Fibroblast of mammary gland (primary cell): ENCODE data around the gene CADM1.

Experiments used
- DNase-seq: peaks from one replicate; pipeline ENCODE4 v3.0.0-alpha.2; 2010; ENCODE audit warnings: low read depth
- H3K4me3 ChIP-seq: 2 replicates; pipeline ENCODE4 v1.5.1; 2011; ENCODE audit warnings: low read depth, mild to moderate bottlenecking, low read length, moderate library complexity; ENCODE audit not compliant: control insufficient read depth
- TF ChIP-seq, protein P1 (sequence below): conservative IDR thresholded peaks from 2 replicates; pipeline ENCODE4 v1.5.1; 2011; ENCODE audit warnings: low read depth, low read length, inconsistent platforms; ENCODE audit not compliant: control insufficient read depth, insufficient read depth

CADM1 gene

DNA sequence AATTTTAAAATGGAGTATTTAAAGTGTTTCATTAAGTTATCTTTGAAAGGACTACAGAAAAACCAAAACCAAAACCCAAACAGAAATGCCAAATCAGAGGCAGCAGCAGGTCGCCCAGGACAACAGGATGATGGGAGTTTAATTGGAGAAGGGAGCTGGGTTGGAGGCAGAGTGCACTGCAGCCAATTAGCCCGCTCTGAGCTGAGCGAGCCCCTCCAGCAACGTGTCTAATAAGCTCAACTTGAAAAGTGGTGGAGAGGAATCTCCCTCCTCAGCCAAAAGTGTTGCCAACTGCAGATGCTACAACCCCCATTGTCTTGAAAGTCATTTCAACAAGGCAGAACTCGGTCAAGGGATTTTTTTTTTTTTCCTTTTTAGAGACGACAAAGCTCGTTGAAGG is 323.9 kb downstream of the CADM1 start:
- DNase-seq: no peak
- TF ChIP-seq, protein P1, sequence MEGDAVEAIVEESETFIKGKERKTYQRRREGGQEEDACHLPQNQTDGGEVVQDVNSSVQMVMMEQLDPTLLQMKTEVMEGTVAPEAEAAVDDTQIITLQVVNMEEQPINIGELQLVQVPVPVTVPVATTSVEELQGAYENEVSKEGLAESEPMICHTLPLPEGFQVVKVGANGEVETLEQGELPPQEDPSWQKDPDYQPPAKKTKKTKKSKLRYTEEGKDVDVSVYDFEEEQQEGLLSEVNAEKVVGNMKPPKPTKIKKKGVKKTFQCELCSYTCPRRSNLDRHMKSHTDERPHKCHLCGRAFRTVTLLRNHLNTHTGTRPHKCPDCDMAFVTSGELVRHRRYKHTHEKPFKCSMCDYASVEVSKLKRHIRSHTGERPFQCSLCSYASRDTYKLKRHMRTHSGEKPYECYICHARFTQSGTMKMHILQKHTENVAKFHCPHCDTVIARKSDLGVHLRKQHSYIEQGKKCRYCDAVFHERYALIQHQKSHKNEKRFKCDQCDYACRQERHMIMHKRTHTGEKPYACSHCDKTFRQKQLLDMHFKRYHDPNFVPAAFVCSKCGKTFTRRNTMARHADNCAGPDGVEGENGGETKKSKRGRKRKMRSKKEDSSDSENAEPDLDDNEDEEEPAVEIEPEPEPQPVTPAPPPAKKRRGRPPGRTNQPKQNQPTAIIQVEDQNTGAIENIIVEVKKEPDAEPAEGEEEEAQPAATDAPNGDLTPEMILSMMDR: no peak
- H3K4me3 ChIP-seq: no peak overlapping the region

DNA sequence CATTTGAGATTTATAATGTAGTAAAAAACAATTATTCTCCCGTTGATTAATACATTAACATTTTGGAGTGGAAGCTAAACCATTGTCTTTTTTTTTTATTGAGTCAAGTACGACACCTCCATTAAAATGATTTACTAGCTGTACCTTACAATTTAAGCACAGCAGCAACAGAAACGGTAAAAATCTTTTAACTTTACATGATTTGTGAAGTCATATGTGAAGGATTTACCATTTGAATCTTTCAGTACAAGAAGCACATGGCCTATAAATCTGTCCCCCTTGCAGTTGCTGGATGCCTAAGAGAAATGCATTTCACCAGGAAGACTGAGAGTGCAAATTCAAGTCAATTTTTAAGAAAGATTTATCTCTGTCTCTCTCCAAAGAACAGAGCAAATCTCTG is 324.6 kb downstream of the CADM1 start:
- TF ChIP-seq, protein P1: no peak
- H3K4me3 ChIP-seq: no peak overlapping the region
- DNase-seq: no peak

- no peak for DNase-seq
Observed at GRCh38 chr11:115178705-115179104, 325.5 kb downstream of the CADM1 start.

GRCh38 chr11:115173136-115173535 is 331.1 kb downstream of the CADM1 start:
- DNase-seq: no peak
- TF ChIP-seq, protein P1: no peak
- H3K4me3 ChIP-seq: no peak overlapping the region

More at GRCh38 chr11:115178705-115179104, 325.5 kb downstream of the CADM1 start:
- H3K4me3 ChIP-seq: no peak overlapping the region
- TF ChIP-seq, protein P1: no peak

GRCh38 chr11:115170133-115170815 is 333.9 kb downstream of the CADM1 start:
- TF ChIP-seq, protein P1: peak; percentile 59
- no peak overlapping the region for H3K4me3 ChIP-seq
- peak; percentile 22 for DNase-seq

GRCh38 chr11:115169251-115169650 is 335.0 kb downstream of the CADM1 start:
- DNase-seq: no peak
- TF ChIP-seq, protein P1: no peak
- no peak overlapping the region for H3K4me3 ChIP-seq
